GM18873 (cell line): ENCODE measurements around the gene PRODH2.

Experiments used
- ATAC-seq: cut with Tn5 transposase; IDR thresholded peaks from one replicate; pipeline ENCODE4 v1.9.1; 2021; ENCODE audit warnings: mild to moderate bottlenecking, moderate library complexity, moderate number of reproducible peaks; ENCODE audit not compliant: unreplicated experiment, low FRiP score

Gene PRODH2

GRCh38 chr19:35764432-35765315, 48.0 kb downstream of the PRODH2 start:
- ATAC-seq, result no peak

GRCh38 chr19:35760711-35761349, 51.8 kb downstream of the PRODH2 start:
- ATAC-seq, result no peak

- no peak for ATAC-seq
Observed at GRCh38 chr19:35759697-35760096, 52.9 kb downstream of the PRODH2 start.

GRCh38 chr19:35757749-35758608, 54.7 kb downstream of the PRODH2 start, which contains the start of gene PROSER3:
Gene PROSER3 (plus strand): TSS chr19:35758176. CDS start chr19:35758216, 40 bp downstream.
- peak; percentile 97 for ATAC-seq

- ATAC-seq, result no peak
Observed at GRCh38 chr19:35757231-35757748, 55.4 kb downstream of the PRODH2 start.

GRCh38 chr19:35756377-35757230, 56.0 kb downstream of the PRODH2 start, which contains the start of gene HSPB6:
Gene HSPB6 (minus strand): TSS chr19:35757029. CDS start chr19:35757008, 21 bp downstream.
- ATAC-seq, result no peak

- ATAC-seq, result no peak
Observed at GRCh38 chr19:35755550-35756376, 56.9 kb downstream of the PRODH2 start.

GRCh38 chr19:35755131-35755549, 57.5 kb downstream of the PRODH2 start:
- ATAC-seq, result no peak

GRCh38 chr19:35754370-35755130, 58.1 kb downstream of the PRODH2 start:
- no peak for ATAC-seq

GRCh38 chr19:35753634-35754369, 58.8 kb downstream of the PRODH2 start:
- ATAC-seq, result no peak

GRCh38 chr19:35752746-35753350, 59.8 kb downstream of the PRODH2 start:
- no peak for ATAC-seq

- ATAC-seq, result no peak
Observed at GRCh38 chr19:35751839-35752745, 60.6 kb downstream of the PRODH2 start.

- ATAC-seq, result no peak
Observed at GRCh38 chr19:35750167-35750566, 62.5 kb downstream of the PRODH2 start.
